Colon (tissue), 2 donors: ENCODE results near the gene MMP28.
"Not testable (repeated sequence)": the region's sequence is repeated elsewhere in the genome, so short reads cannot be mapped to it uniquely, and the experiment has no call there.

ENCODE experiments used
- FAIRE-seq: peaks from 2 replicates; lab custom pipeline; 2012; peaks lifted over from hg19 to GRCh38; lab: Jason Lieb, UNC
- donor health status: control.
- donor health status: control.

MMP28 gene

DNA sequence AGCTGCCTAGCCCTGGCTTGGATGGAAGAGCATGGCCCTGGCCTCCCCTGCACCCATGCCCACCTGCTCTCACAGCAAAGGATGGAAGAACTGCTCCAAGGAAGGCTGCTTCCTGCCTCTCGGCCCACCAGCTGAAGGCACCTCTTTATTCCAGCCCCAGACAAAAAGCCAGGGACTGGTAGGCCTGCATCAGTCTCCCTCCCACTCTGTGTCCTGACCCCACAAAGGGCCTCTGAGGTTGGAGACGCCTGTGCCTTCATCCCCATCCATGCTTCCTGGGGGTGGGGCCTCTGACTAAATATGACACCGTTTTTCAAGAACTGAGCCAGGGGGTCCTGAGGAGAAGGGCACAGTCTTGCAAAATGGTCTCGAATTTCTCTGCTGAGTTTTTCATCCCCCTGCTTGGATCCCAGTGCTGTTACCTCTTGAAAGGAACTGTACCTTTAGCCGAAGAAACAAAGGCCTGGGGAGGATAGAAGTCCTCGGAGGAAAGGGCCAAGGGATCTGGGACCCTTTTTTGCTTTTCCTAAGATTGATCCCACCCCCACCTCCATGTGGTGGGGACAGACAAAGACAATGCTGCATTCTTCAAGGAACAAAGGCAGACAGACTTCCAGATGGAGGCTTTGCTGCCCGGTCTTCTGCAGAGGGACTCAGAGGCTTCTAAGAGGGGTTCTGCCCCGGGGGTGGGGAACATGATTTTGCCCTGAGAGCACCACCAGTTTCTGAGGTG lies 29.5 kb downstream of the MMP28 start:
- FAIRE-seq, result no peak

DNA sequence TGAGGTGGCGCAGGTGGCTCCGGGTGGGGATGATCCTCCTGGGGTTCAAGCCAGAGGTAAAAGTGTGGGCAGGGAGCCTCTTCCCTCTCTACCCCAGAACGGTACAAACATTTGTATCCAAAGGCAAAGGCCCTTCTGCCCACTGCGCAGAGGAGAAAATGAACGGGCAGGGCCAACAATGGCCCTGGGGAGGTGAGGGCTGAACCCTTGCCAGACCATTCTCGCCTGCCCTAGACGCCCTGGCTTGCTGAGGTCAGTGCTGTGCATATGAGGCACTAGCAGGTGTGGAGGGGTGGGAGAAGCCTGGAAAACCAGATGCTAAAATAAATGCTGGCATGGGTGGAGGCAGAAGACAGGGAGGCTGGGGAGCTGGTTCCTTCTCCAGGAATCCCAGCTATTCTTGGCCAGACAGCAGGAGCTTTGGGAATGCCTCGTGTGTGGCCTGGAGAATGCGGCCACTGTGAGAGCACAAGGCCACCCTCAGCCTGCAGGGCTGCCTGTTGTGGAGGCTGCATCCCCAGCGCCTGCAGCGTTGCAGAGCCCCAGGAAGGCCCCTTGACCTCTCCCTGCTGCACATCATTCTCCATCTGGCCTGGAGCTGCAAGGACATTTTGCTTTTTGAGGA lies 30.2 kb downstream of the MMP28 start:
- FAIRE-seq, result no peak

DNA sequence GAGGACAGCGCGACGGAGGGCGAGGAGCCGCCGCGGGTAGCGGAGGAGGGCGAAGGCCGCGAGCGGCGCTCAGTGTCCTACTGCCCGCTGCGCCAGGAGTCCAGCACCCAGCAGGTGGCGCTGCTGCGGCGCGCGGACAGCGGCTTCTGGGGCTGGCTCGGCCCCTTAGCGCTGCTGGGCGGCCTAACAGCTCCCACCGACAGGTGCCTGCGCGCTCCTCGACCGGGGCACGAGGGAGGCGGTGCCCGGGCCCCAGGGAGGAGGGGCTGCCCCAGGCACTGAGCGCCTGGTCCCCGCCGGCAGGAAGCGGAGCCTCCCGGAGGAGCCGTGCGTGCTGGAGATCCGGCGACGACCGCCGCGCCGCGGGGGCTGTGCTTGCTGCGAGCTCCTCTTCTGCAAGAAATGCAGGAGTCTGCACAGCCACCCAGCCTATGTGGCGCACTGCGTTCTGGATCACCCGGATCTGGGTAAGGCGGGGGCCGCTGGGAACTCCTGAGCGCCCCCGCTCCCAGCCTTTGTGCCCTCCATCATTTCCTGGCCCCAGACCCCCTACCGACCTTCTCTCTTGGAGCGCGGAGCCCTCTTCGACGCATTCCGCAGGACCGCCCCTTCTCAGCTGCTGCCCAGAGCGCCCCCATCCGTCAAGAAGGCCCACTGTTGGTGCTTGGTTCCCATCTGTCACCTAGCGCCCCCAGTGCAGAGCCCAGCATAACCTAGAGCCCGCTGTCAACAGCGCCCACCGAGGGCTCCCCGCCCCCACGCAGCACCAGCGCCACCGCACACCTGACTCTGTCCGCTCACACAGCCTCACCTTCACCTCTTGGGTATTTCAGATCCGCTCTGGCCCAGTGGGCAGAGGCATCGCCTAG lies 31.1 kb downstream of the MMP28 start:
- FAIRE-seq, result no peak

- FAIRE-seq, result no peak
These were observed 31.7 kb downstream of the MMP28 start for GRCh38 chr17:35763767-35764122.

DNA sequence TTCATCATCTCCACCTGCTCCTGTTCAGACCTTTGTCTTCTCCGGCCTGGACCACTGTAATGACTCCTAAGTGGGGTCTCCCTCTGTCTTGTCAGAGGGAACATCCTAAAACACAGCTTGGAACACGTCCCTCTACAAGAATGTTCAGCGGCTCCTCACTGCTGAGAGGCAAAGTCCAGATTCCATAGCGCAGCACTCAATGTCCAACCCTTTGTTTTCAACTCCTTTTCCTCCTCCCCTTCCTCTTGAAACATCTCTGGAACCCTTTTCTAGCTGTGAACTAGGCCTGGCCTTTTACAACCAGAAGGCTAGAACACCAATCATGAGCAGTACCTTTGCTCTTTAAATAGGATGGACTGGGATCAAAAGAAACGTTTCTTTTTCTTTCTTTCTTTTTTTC lies 33.8 kb downstream of the MMP28 start:
- no peak for FAIRE-seq

DNA sequence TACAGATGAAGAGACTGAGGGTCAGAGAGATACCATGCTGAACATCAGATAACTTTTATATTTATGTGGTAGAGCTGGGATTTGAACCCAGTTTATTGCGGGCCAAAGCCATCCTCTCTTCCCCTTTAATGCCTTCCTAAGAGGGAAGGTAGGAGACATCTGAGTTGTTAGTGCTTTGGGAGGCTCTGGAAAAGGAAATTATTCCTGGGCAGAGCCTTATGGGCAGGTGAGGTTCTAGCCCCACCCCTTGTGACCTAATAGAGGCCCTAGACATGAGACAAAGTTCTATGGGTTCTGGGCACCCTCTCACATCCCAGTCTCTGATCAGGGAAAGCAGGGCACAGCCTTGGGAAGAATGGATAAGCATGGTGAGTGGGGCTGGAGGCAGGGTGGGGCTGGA lies 34.9 kb downstream of the MMP28 start, which contains the start of gene C17orf50:
C17orf50 (plus strand) TSS at position 301 of the 400 bp plus-strand sequence; CDS start at position 356, 55 bp downstream.
- FAIRE-seq, result no peak

DNA sequence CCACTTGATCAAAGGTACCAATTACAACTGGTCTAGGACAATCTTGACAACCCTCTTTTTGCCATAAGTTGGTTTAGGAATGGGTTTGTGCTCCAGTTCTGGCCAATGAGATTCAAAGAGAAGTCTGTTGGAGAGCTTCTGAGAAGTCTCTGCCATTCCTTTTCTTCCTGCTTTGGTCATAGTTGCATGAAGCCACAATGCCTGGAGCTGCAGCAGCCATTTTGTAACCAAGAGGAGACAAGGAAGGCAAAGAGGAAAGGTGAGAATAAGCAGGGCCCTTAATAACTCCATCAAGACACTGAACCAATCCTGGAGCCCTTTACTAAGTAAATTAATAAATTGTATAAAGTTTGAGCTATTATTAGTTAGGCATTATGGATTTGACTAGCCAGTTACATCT lies 38.2 kb downstream of the MMP28 start:
- no peak for FAIRE-seq

GRCh38 chr17:35752945-35753764 lies 42.3 kb downstream of the MMP28 start, which contains the start of gene GAS2L2:
Gene GAS2L2, minus strand, starts transcription at chr17:35753239. Its CDS starts 389 bp downstream, at chr17:35752850.
- FAIRE-seq, result no peak

GRCh38 chr17:35752471-35752870 lies 43.0 kb downstream of the MMP28 start:
- FAIRE-seq, result no peak

GRCh38 chr17:35751541-35751940 lies 43.9 kb downstream of the MMP28 start:
- not testable (repeated sequence) for FAIRE-seq

DNA sequence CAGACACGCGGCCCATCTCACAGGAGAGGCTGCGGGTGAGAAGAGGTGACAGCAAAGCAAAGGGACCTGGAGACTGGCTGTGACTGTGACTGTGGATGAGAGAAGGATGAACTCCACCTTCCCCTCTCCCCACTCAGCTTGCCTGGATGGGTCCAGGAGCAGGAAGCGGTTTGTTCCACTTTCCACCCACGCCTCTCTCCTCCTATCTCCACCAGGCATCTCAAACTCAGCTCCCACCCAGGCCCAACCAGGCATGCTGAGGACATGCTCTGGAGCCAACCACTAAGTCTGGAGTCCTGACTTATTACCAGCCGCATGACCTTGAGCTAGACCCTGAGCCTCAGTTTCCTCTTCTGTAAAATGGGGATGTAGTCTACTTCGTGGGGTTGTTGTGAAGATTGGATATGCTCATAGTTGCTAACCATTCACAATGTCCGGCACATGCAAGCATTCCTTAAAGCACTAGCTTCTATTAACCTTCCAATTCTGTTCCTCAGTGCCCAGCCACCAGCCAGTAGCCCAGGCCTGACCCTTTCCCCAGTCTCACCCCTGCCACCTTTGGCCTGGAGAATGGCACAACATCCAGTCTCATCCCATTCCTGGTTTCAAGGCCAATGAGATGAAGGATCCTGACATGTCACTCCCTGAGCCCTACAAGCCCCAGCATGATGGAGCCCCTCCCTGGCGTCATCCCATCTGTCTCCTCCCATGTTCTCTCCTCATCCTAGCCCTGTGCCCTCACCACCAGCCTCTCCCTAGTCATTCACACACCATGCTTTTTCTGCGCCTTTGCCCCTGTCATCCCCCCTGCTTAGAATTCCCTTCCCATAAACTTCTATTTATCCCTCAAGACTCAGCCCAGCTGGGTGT lies 44.7 kb downstream of the MMP28 start:
- no peak for FAIRE-seq

GRCh38 chr17:35749560-35750412 lies 45.7 kb downstream of the MMP28 start:
- no peak for FAIRE-seq

DNA sequence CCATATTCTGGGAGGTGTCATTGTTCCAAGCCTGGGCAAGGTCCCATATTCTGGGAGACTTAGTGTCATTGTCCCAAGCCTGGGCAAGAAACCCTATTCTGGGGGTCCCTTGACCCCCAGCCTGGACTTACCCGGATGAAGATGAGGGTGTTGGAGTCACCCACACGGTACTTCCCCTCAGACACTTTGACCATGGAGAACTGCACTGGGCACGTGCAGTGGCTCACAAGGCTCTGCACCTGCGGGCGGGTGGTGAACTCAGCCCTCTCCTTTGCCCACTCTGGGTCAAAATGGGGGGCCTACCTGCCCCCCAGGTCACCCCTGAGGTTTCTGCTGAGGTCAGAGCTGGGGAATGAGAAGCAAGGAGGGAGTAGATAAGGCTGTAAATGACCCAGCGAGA lies 46.5 kb downstream of the MMP28 start:
- FAIRE-seq, result no peak

- no peak for FAIRE-seq
These were observed 47.0 kb downstream of the MMP28 start for GRCh38 chr17:35748341-35748841.

DNA sequence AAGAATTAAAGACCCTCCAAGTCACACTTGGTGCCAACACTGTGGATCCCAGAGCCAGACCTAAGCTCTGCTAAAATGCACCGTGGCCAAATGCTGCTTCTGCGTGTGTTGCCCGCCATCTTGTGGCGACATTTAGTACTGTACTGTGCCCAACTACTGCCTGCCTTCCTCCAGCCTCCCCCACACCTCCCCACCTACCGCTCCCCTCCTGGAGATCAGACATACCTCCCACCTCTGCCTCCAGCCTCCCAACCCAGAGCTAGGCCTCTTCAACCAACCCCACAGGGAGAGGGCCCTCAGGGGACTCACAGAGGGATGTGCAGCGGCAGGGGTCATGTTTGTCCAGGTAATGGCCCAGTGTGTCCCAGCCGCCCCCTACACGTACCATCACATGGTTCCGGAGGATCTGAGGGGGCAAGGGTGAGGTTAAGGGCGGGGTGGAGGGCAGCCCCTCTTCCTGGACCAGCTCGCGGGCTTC lies 47.9 kb downstream of the MMP28 start:
- no peak for FAIRE-seq

GRCh38 chr17:35745749-35746320 lies 49.6 kb downstream of the MMP28 start:
- no peak for FAIRE-seq

DNA sequence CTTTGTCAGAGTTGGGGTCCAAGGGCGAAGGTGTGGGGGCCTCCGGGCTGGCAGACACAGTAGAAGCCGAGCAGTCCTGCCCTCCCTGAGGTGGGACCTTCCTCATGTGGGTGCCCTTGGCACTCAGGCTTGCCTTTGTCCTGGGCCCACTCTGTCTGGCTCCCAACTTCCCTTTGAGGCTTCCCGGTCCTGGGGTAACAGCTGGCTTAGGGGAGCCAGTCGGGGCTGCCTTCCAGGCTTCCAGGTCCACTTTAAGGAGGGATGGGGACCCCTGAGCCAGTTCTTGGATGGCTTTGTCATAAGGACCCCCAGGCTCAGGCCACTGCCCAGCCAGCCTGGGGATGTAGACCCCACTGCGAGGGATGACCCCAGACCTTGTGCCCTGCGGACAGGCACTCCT lies 50.2 kb downstream of the MMP28 start:
- no peak for FAIRE-seq

GRCh38 chr17:35744830-35745229 lies 50.6 kb downstream of the MMP28 start:
- FAIRE-seq, result no peak

DNA sequence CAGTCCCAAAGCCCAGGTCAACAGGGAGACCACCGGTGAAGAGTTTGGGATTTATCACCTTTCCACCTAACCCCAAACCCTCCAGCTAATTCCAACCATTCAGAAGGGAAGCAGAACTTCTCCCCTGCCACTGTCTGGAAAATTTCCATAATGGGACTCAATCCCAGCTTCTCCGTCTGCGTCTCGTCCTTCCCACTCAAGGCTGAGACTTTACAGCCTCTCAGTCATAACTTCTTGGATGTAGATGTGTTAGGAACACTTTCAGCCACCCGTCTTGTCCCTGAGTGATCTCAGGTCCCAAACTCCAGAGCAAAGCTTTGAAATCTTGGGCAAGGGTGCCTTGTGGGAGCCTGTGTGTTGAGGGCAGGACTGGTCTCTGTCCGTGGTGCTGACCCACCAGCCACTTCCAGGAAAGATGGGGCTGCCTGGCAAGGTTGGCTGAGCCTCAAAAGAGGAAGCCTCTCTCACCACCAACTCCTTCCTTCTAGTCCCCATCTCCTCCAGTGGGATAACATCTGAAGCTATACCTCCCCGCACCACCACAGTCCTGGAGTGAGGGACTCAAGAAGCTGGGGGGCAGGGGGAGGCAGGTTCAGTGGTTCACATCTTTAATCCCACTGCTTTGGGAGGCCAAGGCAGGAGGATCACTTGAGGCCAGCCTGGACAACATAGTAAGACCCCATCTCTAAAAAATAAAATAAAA lies 51.7 kb downstream of the MMP28 start:
- FAIRE-seq, result no peak
